ENCODE data around the gene CERS1.

CERS1 gene

DNA sequence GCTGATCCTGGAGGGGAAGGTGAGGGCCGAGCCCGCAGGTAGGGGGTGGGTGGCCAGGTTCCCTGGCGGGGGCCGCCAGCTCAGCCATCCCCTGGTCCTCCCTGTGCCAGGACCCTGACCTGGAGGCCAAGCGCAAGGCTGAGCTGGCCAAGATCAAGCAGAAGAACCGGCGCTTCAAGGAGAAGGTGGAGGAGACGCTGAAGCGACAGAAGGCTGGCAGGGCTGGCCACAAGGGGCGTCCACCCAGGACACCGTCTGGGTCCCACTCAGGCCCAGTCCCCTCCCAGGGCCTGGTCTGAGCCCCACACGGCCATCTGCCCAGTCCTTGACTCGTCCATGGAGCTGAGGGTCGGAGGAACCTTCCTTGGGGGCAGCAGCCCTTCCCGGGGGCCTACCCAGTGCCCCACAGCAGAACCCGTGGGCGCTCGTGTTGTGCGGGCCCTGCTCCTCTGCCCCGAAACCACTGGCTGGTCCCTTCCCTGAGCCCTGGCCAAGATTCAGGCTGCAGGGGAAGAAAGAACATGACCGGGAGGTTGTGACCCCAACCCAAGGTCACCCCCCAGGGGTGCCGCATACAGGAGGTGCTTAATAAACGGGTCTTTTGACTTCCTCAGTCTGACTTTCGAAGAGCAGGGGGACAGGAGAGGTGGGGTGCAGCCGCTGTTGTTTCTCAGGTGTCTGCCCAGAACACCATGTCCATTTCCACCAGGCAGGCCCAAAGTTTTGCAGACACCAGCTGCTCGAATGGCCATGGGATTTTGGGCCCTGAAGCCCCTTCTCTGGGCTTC is 32.3 kb upstream of the CERS1 start:
- TF ChIP-seq, protein P1, sequence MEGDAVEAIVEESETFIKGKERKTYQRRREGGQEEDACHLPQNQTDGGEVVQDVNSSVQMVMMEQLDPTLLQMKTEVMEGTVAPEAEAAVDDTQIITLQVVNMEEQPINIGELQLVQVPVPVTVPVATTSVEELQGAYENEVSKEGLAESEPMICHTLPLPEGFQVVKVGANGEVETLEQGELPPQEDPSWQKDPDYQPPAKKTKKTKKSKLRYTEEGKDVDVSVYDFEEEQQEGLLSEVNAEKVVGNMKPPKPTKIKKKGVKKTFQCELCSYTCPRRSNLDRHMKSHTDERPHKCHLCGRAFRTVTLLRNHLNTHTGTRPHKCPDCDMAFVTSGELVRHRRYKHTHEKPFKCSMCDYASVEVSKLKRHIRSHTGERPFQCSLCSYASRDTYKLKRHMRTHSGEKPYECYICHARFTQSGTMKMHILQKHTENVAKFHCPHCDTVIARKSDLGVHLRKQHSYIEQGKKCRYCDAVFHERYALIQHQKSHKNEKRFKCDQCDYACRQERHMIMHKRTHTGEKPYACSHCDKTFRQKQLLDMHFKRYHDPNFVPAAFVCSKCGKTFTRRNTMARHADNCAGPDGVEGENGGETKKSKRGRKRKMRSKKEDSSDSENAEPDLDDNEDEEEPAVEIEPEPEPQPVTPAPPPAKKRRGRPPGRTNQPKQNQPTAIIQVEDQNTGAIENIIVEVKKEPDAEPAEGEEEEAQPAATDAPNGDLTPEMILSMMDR (conservative IDR thresholded peaks at IDR 0.05; ENCODE audit: low read depth, low read length): no peak
- no peak for DNase-seq (ENCODE audit: low read depth)
- no peak overlapping the region for H3K4me3 ChIP-seq (ENCODE audit: low read depth, low read length)

DNA sequence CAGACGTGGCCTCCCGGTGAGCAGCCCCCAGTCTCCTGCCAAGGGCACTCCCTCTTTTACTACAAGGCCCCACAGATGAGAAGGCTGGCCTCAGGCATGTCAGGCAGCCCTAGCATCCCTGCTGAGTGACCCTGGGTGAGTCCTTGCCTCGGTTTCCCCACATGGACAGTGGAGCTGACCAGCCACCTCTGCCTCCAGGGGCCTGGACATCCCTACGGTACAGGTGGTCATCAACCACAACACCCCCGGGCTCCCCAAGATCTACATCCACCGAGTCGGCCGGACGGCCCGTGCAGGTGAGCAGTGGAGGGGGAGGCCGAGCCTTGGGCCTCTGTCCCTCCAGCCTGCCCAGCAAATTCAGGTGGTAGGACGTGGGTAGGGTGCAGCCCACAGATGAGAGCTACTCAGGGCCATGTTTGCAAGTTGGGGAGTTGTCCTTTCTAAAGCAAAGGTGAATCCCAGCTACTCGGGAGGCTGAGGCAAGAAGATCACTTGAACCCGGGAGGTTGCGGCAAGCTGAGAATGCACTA is 28.8 kb upstream of the CERS1 start:
- no peak for DNase-seq (ENCODE audit: low read depth)
- TF ChIP-seq, protein P1 (conservative IDR thresholded peaks at IDR 0.05; ENCODE audit: low read depth, low read length): no peak
- no peak overlapping the region for H3K4me3 ChIP-seq (ENCODE audit: low read depth, low read length)

DNA sequence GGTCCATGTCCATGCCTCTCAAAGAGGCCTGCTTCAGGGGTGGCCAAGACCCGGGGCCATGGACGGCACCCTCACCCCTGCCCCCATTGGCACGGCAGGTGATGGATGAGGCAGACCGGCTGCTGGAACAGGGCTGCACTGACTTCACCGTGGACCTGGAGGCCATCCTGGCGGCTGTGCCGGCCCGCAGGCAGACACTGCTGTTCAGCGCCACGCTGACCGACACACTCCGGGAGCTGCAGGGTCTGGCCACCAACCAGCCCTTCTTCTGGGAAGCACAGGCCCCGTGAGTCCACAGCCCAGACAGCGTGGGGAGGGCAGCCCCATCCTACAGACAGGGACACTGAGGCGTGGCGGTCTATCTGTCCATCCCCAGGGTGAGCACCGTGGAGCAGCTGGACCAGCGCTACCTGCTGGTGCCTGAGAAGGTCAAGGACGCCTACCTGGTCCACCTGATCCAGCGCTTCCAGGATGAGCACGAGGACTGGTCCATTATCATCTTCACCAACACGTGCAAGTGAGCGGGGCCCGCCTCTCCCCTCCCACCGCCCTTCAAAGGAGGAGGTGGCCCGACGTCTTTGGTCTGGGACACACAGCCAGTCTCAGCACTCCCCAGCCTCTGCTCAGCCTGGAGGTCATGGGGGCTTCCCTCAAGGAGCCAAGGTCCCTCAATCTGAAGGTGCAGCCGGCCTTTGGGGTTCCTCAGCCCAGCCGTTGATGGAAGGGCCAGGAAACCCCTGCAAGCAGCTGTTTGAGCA is 26.4 kb upstream of the CERS1 start:
- H3K4me3 ChIP-seq (ENCODE audit: low read depth, low read length): no peak overlapping the region
- TF ChIP-seq, protein P1 (conservative IDR thresholded peaks at IDR 0.05; ENCODE audit: low read depth, low read length): no peak
- DNase-seq (ENCODE audit: low read depth): no peak

DNA sequence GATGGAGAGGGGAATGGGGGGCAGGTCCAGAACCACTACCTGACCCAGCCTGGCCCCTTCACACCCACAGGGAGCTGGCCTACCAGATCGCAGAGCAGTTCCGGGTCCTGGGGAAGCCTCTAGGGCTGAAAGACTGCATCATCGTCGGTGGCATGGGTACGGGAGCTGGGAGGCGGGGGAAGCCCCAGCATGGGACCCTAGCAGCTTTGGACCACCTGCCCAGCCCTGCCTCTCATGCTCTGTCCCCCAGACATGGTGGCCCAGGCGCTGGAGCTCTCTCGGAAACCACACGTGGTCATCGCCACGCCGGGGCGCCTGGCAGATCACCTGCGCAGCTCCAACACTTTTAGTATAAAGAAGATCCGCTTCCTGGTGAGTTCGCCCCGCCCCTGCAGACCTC is 25.6 kb upstream of the CERS1 start:
- no peak overlapping the region for H3K4me3 ChIP-seq (ENCODE audit: low read depth, low read length)
- TF ChIP-seq, protein P1 (conservative IDR thresholded peaks at IDR 0.05; ENCODE audit: low read depth, low read length): no peak
- DNase-seq (ENCODE audit: low read depth): no peak

DNA sequence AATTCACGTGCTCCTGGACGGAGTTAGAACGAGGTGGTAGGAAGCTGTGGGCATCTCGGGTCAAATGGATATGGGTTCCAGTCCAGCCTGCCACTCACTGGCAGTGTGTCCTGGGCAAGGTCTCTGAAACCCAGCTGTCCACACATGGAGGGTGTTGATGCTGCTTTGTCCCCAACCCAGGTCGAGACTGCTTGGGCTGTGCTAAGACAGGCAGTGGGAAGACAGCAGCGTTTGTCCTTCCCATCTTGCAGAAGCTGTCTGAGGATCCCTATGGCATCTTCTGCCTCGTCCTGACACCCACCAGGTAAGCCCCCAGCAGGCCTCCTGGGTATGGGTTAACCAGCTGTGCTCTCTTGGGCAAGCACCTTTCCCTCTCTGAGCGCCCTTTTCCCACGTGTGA is 24.4 kb upstream of the CERS1 start:
- peak overlapping the region; percentile 82 for H3K4me3 ChIP-seq (ENCODE audit: low read depth, low read length)
- TF ChIP-seq, protein P1 (conservative IDR thresholded peaks at IDR 0.05; ENCODE audit: low read depth, low read length): no peak
- DNase-seq (ENCODE audit: low read depth): no peak

DNA sequence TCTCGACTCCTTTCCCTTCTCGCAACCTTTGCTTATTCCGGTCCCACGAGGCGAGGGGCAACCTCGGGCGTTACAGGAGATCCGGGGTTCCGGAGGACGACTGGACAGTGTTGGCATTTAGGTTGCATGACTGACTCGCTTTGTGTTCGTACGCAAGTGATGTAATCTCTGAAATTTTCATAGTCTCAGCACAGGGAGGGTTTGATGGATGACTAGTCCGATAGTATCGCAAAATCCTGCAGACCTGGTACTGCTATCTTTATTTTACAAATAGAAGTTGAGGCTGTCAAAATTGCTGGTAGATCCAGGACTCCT is 23.9 kb upstream of the CERS1 start:
- TF ChIP-seq, protein P1 (conservative IDR thresholded peaks at IDR 0.05; ENCODE audit: low read depth, low read length): no peak
- H3K4me3 ChIP-seq (ENCODE audit: low read depth, low read length): peak overlapping the region; percentile 82
- no peak for DNase-seq (ENCODE audit: low read depth)
